K562 (cell line): ENCODE data around the gene GIGYF2. TPM values are rescaled to one million over a fixed set of nuclear protein-coding genes. Genes with fewer than 3 reads are reported as not detected.

Experiments used
- ATAC-seq: fragments of 200-7000 bp; cut with Tn5 transposase; 3 replicates; pipeline ENCODE4 v1.9.1; 2020; ENCODE audit warnings: moderate library complexity
- BruUV-seq: library from RNA; stranded (reverse); fragments of 400-500 nt; replicated peaks from 2 replicates; lab custom pipeline; 2021; lab: Mats Ljungman, UMichigan
- CTCF ChIA-PET: fragments of 300-600 bp; formaldehyde crosslinking; extraction: SDS; loops from one replicate; lab custom pipeline; 2021; ENCODE audit warnings: low intra/inter-chr PET ratio; lab: Yijun Ruan, JAX
- POLR2A ChIA-PET: fragments of 300-600, 350-650 bp; sonication (Branson Sonifier 250); formaldehyde crosslinking; extraction: SDS; loops from one replicate; lab custom pipeline; 2021; ENCODE audit warnings: antibody characterized with exemption, inconsistent platforms; lab: Yijun Ruan, JAX
- DNase-seq, 4 experiments: peaks; one replicate each; pipeline versions ENCODE4 v3.0.0 to v3.0.0-alpha.2; 2011 to 2018; ENCODE audit warnings: low spot score in 3 of 4, mixed read lengths in 3 of 4; ENCODE audit errors: extremely low read depth in 1 of 4
- FAIRE-seq: peaks from 2 replicates; lab custom pipeline; 2011; peaks lifted over from hg19 to GRCh38; lab: Jason Lieb, UNC
- H2AFZ ChIP-seq: 2 replicates; pipeline ENCODE4 v1.6.0; 2011; ENCODE audit warnings: low read depth, low read length, control low read depth, inconsistent platforms
- H3K27ac ChIP-seq: fragments of 200-600 bp; 3 replicates; pipeline ENCODE4 v1.8.0; 2011; ENCODE audit warnings: low read depth, mild to moderate bottlenecking, control low read depth, inconsistent platforms, low read length, moderate library complexity, mixed read lengths; ENCODE audit errors: extremely low read depth
- H3K27me3 ChIP-seq, 2 experiments: fragments of 300-600 bp in 1 of 2; 2 replicates in 1 of 2; 3 replicates in 1 of 2; pipeline versions ENCODE4 v1.6.0 to v1.8.0; 2011; ENCODE audit warnings: inconsistent platforms in 2 of 2, low read length in 2 of 2, mild to moderate bottlenecking in 1 of 2, mixed read lengths in 1 of 2, moderate library complexity in 1 of 2; ENCODE audit not compliant: control insufficient read depth in 2 of 2, insufficient read depth in 2 of 2
- H3K36me3 ChIP-seq: fragments of 300-600 bp; 3 replicates; pipeline ENCODE4 v1.8.0; 2011; ENCODE audit warnings: mild to moderate bottlenecking, low read length, inconsistent platforms; ENCODE audit not compliant: control insufficient read depth, insufficient read depth
- H3K4me1 ChIP-seq, 2 experiments: fragments of 200-600 bp in 1 of 2; replicated peaks in 1 of 2; 2 replicates in 1 of 2; 3 replicates in 1 of 2; pipeline versions ENCODE4 v1.5.1 to v1.8.0; 2011; ENCODE audit warnings: inconsistent platforms in 2 of 2, low read length in 2 of 2, mild to moderate bottlenecking in 1 of 2, mixed read lengths in 1 of 2, moderate library complexity in 1 of 2; ENCODE audit not compliant: control insufficient read depth in 2 of 2, insufficient read depth in 2 of 2
- H3K4me2 ChIP-seq: 2 replicates; pipeline ENCODE4 v1.6.1; 2011; ENCODE audit warnings: low read length, control low read depth, inconsistent platforms, mixed read lengths; ENCODE audit not compliant: insufficient read depth
- H3K4me3 ChIP-seq: fragments of 200-600 bp; sonication (generic), shearing (Covaris generic); 2 replicates; pipeline ENCODE4 v1.5.1; 2016; ENCODE audit warnings: control low read depth, inconsistent platforms
- H3K79me2 ChIP-seq: fragments of 200-600 bp; 3 replicates; pipeline ENCODE4 v1.8.0; 2011; ENCODE audit warnings: low read length, inconsistent platforms; ENCODE audit not compliant: control insufficient read depth, insufficient read depth
- H3K9ac ChIP-seq, 2 experiments: 2 replicates each; pipeline versions ENCODE4 v1.6.0 to v1.6.1; 2011; ENCODE audit warnings: low read depth in 2 of 2, low read length in 2 of 2, control low read depth in 1 of 2, inconsistent platforms in 1 of 2, mild to moderate bottlenecking in 1 of 2, mixed read lengths in 1 of 2; ENCODE audit not compliant: insufficient read depth in 1 of 2
- H3K9me1 ChIP-seq: one replicate; pipeline ENCODE4 v1.6.0; 2011; ENCODE audit warnings: inconsistent platforms, mild to moderate bottlenecking, low read length, moderate library complexity; ENCODE audit not compliant: control insufficient read depth, insufficient read depth
- H3K9me3 ChIP-seq: replicated peaks from 2 replicates; pipeline ENCODE4 v1.5.1; 2011; ENCODE audit warnings: low read depth, low read length, inconsistent platforms; ENCODE audit not compliant: control insufficient read depth, insufficient read depth
- H4K20me1 ChIP-seq: replicated peaks from 2 replicates; pipeline ENCODE4 v1.6.1; 2011; ENCODE audit warnings: low read length, inconsistent platforms, mixed read lengths; ENCODE audit not compliant: control insufficient read depth, insufficient read depth
- BRCA1 ChIP-seq, 2 experiments: fragments of 450-650 bp in 1 of 2; sonication (generic) in 1 of 2; formaldehyde crosslinking in 1 of 2; IDR thresholded peaks; 2 replicates each; pipeline versions ENCODE4 v1.5.0 to v1.6.1; 2017 to 2020; ENCODE audit warnings: mild to moderate bottlenecking in 1 of 2, missing genetic modification reagents in 1 of 2
- BRD4 ChIP-seq: fragments of 200-600 bp; sonication (generic); IDR thresholded peaks from 2 replicates; pipeline ENCODE4 v1.6.1; 2017; ENCODE audit warnings: inconsistent platforms
- ILK ChIP-seq: fragments of 450-650 bp; IDR thresholded peaks from 2 replicates; pipeline ENCODE4 v1.6.1; 2016; ENCODE audit warnings: missing genetic modification characterization, low read depth, mild to moderate bottlenecking, missing compliant biosample characterization, moderate library complexity, borderline replicate concordance
- MCM3 ChIP-seq: fragments of 450-650 bp; IDR thresholded peaks from 2 replicates; pipeline ENCODE4 v1.6.1; 2016
- PTBP1 ChIP-seq: fragments of 200-400 bp; formaldehyde crosslinking; IDR thresholded peaks from 2 replicates; pipeline ENCODE4 v1.6.1; 2017; ENCODE audit warnings: low read depth, low read length
- SPI1 ChIP-seq: IDR thresholded peaks from 2 replicates; pipeline ENCODE4 v1.6.1; 2011; ENCODE audit warnings: low read depth, low read length, control low read depth, borderline replicate concordance
- SRF ChIP-seq, 2 experiments: fragments of 250-450, 450-650 bp in 1 of 2; sonication (Bioruptor Pico) in 1 of 2; sonication (generic) in 1 of 2; formaldehyde crosslinking; IDR thresholded peaks; 2 replicates each; pipeline versions ENCODE4 v1.5.0 to v1.5.1; 2020 to 2022; ENCODE audit warnings: mild to moderate bottlenecking in 1 of 2, missing genetic modification reagents in 1 of 2
- XRCC5 ChIP-seq: fragments of 200-400 bp; formaldehyde crosslinking; IDR thresholded peaks from 2 replicates; pipeline ENCODE4 v1.6.1; 2017; ENCODE audit warnings: low read depth, mild to moderate bottlenecking, low read length
- ZNF699 ChIP-seq: fragments of 250-450 bp; sonication (Bioruptor Pico); IDR thresholded peaks from 2 replicates; pipeline ENCODE4 v1.8.0; 2021; ENCODE audit warnings: mild to moderate bottlenecking, moderate library complexity; ENCODE audit not compliant: insufficient replicate concordance
- ZNF717 ChIP-seq: fragments of 250-450 bp; sonication (Bioruptor Pico); IDR thresholded peaks from 2 replicates; pipeline ENCODE4 v1.5.0; 2021
- ZZZ3 ChIP-seq: fragments of 450-650 bp; IDR thresholded peaks from 2 replicates; pipeline ENCODE4 v1.6.1; 2016; ENCODE audit warnings: antibody characterized with exemption, mild to moderate bottlenecking, moderate library complexity
- WGBS: fragments of 100-300 bp; shearing (Covaris generic); methylation state at CpG from one replicate; pipeline ENCODE4 v1.1.6; 2016; ENCODE audit warnings: low coverage, mixed read lengths; ENCODE audit not compliant: insufficient coverage; ENCODE audit errors: missing lambda C conversion rate; 5-methylcytosine and 5-hydroxymethylcytosine counted together
- in situ Hi-C: fragments of 300-500 bp; cut with MboI; formaldehyde crosslinking; loops from 4 replicates; pipeline ENCODE4 v1.15.0; 2018; ENCODE audit warnings: inconsistent platforms, mixed read lengths
- intact Hi-C: fragments of 100-400 bp; cut with micrococcal nuclease; formaldehyde crosslinking; loops from 2 replicates; pipeline ENCODE4 v1.14.2; 2022
- polyA plus RNA-seq, 8 experiments: library from polyadenylated mRNA; depleted of rRNA in 4 of 8; stranded (reverse) in 5 of 8; unstranded in 3 of 8; fragments of >200 nt; fragmentation: Nextera tagmentation in 2 of 8; fragmentation: Illumina TruSeq in 1 of 8; extraction: Ambion mirVana in 2 of 8; extraction: Trizol in 1 of 8; gene quantifications; 2 replicates each; pipeline versions ENCODE4 v1.2.1 to v1.2.3, GENCODE V29; 2011 to 2014; ENCODE audit warnings: inconsistent platforms in 1 of 8, missing spikeins in 1 of 8
- total RNA-seq, 7 experiments: library from RNA; depleted of rRNA in 6 of 7; stranded (reverse); fragments of >200 nt in 6 of 7; fragmentation: Illumina TruSeq in 2 of 7; extraction: Trizol in 2 of 7; gene quantifications; 2 replicates each; pipeline versions ENCODE4 v1.2.1 to v1.2.3, GENCODE V29; 2011 to 2021; ENCODE audit warnings: low replicate concordance in 1 of 7
- TF ChIP-seq, protein P1 (sequence below): fragments of 450-650 bp; formaldehyde crosslinking; IDR thresholded peaks from 2 replicates; pipeline ENCODE4 v1.4.0; 2020; ENCODE audit warnings: mild to moderate bottlenecking, mixed read lengths
- TF ChIP-seq, protein P2 (sequence below), 2 experiments: fragments of 200-800 bp in 1 of 2; sonication (Bioruptor generic) in 1 of 2; sonication (generic) in 1 of 2; formaldehyde crosslinking in 1 of 2; IDR thresholded peaks in 1 of 2; conservative IDR thresholded peaks in 1 of 2; 2 replicates each; pipeline versions ENCODE4 v1.5.0 to v1.6.1; 2016 to 2020; ENCODE audit warnings: missing compliant biosample characterization in 1 of 2, missing genetic modification characterization in 1 of 2, missing genetic modification reagents in 1 of 2
- TF ChIP-seq, protein P3 (sequence below): fragments of 250-450 bp; sonication (Bioruptor Pico); IDR thresholded peaks from 2 replicates; pipeline ENCODE4 v1.5.0; 2021
- TF ChIP-seq, protein P4 (sequence below): fragments of 250-450 bp; sonication (Bioruptor Pico); IDR thresholded peaks from 2 replicates; pipeline ENCODE4 v1.5.0; 2022; ENCODE audit warnings: mild to moderate bottlenecking
- TF ChIP-seq, protein P5 (sequence below): sonication (generic); formaldehyde crosslinking; IDR thresholded peaks from 2 replicates; pipeline ENCODE4 v1.8.1; 2023; ENCODE audit warnings: mild to moderate bottlenecking, missing genetic modification reagents

GIGYF2 gene
- total and polyA plus RNA-seq, 9 of the 15 experiments (the other 6 are each of a cell fraction or from before 2014, with no cell fraction given), result 12.7 to 52.7 (median 34.9) TPM

DNA sequence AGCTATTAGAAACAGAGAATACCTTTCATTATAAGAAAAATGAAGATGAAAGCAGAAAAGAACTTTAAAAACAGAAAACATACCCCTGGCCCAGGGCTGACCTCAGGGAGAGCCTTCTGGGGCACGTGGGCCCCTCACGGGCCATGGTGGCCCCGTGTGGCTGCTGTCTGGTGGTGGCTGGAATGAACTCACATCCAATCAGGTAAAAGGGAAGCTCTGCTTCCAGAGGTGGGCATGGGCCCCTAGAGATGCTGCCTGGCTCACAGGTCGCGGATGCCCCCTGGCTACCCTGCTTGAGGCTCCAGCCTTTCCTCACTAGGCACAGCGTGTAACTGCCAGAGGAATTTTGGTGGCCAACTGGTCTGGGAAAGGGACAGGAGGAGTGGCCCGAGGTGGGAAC lies 189.5 kb downstream of the GIGYF2 start:
- Histone ChIP-seq H3K9ac (no peak overlapping the region), H3K27me3 (peaks cover 19 to 69% of the 10 kb centered on the region in 2 experiments; a peak in 4 of 5 replicates), H3K9me3 (no peaks in the 10 kb centered on the region), H2AFZ (no peak overlapping the region), H3K4me2 (no peak overlapping the region), H3K27ac (no peak overlapping the region), H4K20me1 (no peaks in the 10 kb centered on the region; the same call in 1 of the 2 replicates), H3K4me1 (peaks cover 5 to 14% of the 10 kb centered on the region in 2 experiments; a peak in 3 of 5 replicates), H3K36me3 (no peaks in the 10 kb centered on the region), H3K9me1 (no peaks in the 10 kb centered on the region), H3K4me3 (no peak overlapping the region), H3K79me2 (no peaks in the 10 kb centered on the region)
- ChIA-PET POLR2A (no interaction called here), CTCF (no interaction called here)
- FAIRE-seq (no peak), ATAC-seq (no peak), DNase-seq (no peak)
- in situ Hi-C loops (no loop called here), intact Hi-C loops (no loop called here)
- WGBS, result 3% methylated on average over 7 of the region's 7 CpGs
- BruUV-seq, result no TSS peak
- TF ChIP-seq, protein P1, sequence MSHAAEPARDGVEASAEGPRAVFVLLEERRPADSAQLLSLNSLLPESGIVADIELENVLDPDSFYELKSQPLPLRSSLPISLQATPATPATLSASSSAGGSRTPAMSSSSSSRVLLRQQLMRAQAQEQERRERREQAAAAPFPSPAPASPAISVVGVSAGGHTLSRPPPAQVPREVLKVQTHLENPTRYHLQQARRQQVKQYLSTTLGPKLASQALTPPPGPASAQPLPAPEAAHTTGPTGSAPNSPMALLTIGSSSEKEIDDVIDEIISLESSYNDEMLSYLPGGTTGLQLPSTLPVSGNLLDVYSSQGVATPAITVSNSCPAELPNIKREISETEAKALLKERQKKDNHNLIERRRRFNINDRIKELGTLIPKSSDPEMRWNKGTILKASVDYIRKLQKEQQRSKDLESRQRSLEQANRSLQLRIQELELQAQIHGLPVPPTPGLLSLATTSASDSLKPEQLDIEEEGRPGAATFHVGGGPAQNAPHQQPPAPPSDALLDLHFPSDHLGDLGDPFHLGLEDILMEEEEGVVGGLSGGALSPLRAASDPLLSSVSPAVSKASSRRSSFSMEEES (CRISPR knock-in tag), result no peak
- TF ChIP-seq BRCA1 (IDR thresholded peaks at IDR 0.05), result no peak
- TF ChIP-seq BRCA1 (CRISPR knock-in tag; IDR thresholded peaks at IDR 0.05), result no peak
- TF ChIP-seq BRD4, result no peak
- TF ChIP-seq, protein P2, sequence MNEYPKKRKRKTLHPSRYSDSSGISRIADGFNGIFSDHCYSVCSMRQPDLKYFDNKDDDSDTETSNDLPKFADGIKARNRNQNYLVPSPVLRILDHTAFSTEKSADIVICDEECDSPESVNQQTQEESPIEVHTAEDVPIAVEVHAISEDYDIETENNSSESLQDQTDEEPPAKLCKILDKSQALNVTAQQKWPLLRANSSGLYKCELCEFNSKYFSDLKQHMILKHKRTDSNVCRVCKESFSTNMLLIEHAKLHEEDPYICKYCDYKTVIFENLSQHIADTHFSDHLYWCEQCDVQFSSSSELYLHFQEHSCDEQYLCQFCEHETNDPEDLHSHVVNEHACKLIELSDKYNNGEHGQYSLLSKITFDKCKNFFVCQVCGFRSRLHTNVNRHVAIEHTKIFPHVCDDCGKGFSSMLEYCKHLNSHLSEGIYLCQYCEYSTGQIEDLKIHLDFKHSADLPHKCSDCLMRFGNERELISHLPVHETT (CRISPR knock-in tag; conservative IDR thresholded peaks at IDR 0.05 in 1 of 2, IDR thresholded peaks at IDR 0.05 in 1 of 2), result no peak
- TF ChIP-seq, protein P3, sequence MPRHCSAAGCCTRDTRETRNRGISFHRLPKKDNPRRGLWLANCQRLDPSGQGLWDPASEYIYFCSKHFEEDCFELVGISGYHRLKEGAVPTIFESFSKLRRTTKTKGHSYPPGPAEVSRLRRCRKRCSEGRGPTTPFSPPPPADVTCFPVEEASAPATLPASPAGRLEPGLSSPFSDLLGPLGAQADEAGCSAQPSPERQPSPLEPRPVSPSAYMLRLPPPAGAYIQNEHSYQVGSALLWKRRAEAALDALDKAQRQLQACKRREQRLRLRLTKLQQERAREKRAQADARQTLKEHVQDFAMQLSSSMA (CRISPR knock-in tag), result no peak
- TF ChIP-seq, protein P4, sequence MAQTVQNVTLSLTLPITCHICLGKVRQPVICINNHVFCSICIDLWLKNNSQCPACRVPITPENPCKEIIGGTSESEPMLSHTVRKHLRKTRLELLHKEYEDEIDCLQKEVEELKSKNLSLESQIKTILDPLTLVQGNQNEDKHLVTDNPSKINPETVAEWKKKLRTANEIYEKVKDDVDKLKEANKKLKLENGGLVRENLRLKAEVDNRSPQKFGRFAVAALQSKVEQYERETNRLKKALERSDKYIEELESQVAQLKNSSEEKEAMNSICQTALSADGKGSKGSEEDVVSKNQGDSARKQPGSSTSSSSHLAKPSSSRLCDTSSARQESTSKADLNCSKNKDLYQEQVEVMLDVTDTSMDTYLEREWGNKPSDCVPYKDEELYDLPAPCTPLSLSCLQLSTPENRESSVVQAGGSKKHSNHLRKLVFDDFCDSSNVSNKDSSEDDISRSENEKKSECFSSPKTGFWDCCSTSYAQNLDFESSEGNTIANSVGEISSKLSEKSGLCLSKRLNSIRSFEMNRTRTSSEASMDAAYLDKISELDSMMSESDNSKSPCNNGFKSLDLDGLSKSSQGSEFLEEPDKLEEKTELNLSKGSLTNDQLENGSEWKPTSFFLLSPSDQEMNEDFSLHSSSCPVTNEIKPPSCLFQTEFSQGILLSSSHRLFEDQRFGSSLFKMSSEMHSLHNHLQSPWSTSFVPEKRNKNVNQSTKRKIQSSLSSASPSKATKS, result no peak
- no peak for TF ChIP-seq ZZZ3
- TF ChIP-seq XRCC5, result no peak
- TF ChIP-seq SRF (CRISPR knock-in tag; IDR thresholded peaks at IDR 0.05), result no peak
- no peak for TF ChIP-seq PTBP1
- TF ChIP-seq MCM3, result no peak
- TF ChIP-seq ZNF717 (CRISPR knock-in tag), result no peak
- no peak for TF ChIP-seq SPI1
- no peak for TF ChIP-seq ZNF699 (CRISPR knock-in tag)
- TF ChIP-seq ILK (tag), result no peak
- TF ChIP-seq, protein P5, sequence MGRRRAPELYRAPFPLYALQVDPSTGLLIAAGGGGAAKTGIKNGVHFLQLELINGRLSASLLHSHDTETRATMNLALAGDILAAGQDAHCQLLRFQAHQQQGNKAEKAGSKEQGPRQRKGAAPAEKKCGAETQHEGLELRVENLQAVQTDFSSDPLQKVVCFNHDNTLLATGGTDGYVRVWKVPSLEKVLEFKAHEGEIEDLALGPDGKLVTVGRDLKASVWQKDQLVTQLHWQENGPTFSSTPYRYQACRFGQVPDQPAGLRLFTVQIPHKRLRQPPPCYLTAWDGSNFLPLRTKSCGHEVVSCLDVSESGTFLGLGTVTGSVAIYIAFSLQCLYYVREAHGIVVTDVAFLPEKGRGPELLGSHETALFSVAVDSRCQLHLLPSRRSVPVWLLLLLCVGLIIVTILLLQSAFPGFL (CRISPR knock-in tag), result no peak
